ENCODE measurements around the gene LCP2.

Gene LCP2

DNA sequence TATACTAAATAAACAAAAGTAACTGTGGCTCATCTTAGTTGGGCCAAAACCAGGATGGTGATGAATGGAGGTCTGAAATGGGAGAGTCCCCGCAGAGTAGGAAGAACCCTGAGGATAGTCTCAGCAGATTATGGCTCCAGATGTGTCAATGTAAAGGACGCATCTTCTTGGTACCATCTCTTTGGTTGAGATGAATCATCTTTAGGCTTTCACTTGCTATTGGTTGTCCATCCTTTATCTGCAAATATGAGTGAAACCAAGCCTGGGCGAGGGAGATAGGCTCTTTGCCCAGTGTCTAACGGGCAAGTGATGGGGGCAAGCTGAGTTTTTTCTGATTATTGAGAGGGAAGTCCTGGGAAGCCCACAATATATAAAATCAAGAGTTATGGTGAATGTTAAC lies 19.4 kb upstream of the LCP2 start:
- DNase-seq: no peak

DNA sequence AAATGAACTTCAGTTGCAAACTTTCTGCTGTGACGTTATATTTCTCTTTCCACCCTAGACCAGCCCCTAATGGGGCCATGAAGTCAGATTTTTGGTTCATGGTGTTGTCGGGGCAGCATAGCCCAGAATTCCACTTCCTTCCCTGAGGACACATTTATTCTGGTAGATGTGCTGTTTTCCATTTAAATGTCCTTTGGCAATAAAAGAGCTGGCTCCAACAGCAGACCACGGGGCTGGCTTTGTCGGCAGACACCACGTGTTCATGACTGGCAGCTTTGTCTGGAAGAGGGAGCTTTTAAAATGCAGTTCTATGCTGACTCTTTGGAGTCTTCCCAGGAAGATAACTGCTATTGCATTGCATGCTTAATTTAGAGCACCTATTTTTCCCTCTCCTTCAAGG lies 17.6 kb upstream of the LCP2 start:
- DNase-seq: peak in 52 of 56 donors; percentile 5 to 89 (median 74)

DNA sequence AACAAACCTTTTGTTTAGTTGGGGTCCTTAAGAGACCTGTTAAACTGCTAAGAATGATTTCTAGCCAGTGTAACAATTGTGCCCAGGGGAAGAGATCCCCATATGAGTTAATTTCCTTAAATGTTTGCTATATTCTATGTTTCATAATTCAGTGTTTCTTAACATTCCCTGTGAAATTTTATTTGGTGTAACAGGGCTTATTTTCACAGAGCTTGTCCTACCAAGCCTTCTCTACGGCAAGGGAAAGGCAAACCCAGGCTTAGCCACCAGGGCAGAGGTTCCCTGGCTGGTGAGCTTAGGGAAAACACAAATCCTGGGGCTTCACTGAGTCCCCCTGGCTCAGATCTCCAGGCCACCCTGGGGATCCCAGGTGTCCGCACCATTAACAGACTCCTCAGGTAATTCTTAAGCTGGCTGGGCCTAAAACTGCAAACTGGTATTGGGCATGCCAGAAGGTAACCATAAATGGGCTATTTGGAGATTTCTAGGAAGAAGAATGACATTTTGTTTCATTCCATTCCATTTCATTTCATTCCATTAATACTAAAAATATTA lies 17.0 kb upstream of the LCP2 start:
- no peak for DNase-seq

- DNase-seq: no peak
These were observed 16.2 kb upstream of the LCP2 start for GRCh38 chr5:170313816-170314215.

GRCh38 chr5:170313344-170313743 lies 15.8 kb upstream of the LCP2 start:
- no peak for DNase-seq

- peak in 2 of 56 donors; percentile 12 to 18 for DNase-seq
These were observed 15.1 kb upstream of the LCP2 start for GRCh38 chr5:170312666-170313065.

- DNase-seq: no peak
These were observed 14.7 kb upstream of the LCP2 start for GRCh38 chr5:170312301-170312595.

GRCh38 chr5:170311511-170312300 lies 14.1 kb upstream of the LCP2 start:
- no peak for DNase-seq

GRCh38 chr5:170310256-170310926 lies 12.8 kb upstream of the LCP2 start:
- DNase-seq: no peak

- DNase-seq: no peak
These were observed 11.1 kb upstream of the LCP2 start for GRCh38 chr5:170308686-170309085.

- peak in 3 of 56 donors; percentile 12 to 23 (median 15) for DNase-seq
These were observed 10.2 kb upstream of the LCP2 start for GRCh38 chr5:170307575-170308465.

DNA sequence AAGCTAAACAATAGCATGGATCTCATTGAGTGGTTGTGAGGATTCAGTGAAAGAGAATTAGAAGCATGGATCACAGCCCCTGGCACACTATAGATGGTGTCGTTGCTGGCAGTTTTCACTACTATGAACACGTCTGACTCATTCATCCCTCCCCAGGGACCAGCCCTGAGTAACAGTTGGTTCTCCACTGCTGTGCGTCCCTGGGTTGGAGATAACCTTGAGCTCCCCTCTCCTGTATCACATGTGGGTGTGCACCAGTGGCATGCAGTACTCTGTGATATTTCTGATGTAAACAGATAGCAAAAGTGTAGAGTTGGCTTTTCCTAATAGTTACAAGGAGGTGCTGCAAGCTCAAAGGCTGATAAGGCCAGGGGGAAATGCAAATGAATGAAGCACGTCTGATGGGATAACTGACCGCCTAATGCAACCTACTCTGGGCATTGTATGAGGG lies 8.8 kb upstream of the LCP2 start:
- DNase-seq: no peak

GRCh38 chr5:170305646-170306025 lies 8.1 kb upstream of the LCP2 start:
- no peak for DNase-seq

DNA sequence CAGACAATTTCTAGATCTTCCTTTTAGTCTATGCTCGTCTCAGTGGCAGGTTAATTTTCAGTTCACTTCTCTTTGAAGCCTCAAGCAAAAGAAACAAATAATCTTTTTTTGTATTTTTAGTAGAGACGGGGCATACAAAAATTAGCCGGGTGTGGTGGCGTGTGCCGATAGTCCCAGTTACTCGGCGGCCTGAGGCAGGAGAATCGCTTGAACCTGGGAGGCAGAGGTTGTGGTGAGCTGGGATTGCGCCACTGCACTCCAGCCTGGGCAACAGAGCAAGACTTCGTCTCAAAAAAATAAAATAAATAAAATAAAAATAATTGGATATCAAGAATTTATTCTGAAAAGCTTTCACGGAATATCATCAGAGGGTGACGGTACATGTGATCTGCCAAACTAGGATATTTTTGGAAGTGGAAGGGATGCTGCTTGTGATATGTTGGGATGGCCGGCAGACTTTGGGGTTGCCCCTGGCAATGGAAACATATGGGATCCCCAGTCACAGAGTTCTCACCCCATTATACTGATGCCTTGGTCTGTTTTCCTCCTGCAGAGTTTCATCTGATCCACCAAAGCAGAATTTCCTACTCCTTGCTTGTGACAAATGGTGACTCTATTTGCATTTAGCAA lies 7.6 kb upstream of the LCP2 start:
- DNase-seq: no peak

- no peak for DNase-seq
These were observed 6.0 kb upstream of the LCP2 start for GRCh38 chr5:170303549-170303948.

DNA sequence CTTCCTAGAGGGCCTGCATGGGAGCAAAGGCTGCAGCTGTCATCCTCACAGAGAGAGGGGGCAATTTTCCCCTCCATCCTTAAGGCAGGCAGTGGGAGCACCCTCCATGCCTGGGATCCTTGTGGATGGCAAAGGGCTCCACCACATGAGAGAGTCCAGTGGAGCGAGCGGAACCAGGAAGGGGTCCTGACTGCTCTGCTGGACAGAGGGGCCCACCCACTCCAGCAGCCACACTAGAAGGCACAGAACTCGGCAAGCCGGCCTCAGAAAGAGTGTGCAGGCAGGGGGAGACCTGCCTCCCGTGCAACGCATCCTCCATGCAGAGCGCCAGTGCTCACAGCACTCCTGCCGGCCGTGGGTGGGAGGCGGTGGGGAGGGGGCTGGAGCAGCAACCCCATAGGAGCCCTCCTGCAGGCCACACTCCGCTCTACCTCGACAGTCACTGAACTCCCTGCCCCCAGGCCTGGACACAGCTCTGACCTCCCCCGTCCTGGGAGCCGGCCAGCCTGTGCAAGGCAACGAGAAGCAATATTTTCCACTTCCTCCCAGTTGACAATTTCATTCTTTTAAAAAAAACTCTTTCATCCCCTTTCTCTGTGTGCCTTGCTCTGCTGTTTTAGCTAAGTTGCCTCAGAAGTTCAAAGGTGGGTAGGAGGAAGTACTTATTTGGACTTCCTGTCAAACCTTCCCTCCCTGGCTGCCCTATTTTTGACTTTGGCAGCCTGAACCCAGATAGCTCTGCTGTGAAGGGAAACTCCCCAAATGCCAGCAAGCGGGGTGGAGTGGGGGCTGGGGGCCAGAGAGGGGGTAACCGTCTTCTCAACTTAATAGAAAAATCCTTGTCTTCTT lies 5.3 kb upstream of the LCP2 start:
- peak in 3 of 56 donors; percentile 20 to 33 (median 32) for DNase-seq

- DNase-seq: no peak
These were observed 4.5 kb upstream of the LCP2 start for GRCh38 chr5:170301981-170302652.

GRCh38 chr5:170301149-170301548 lies 3.6 kb upstream of the LCP2 start:
- DNase-seq: no peak

DNA sequence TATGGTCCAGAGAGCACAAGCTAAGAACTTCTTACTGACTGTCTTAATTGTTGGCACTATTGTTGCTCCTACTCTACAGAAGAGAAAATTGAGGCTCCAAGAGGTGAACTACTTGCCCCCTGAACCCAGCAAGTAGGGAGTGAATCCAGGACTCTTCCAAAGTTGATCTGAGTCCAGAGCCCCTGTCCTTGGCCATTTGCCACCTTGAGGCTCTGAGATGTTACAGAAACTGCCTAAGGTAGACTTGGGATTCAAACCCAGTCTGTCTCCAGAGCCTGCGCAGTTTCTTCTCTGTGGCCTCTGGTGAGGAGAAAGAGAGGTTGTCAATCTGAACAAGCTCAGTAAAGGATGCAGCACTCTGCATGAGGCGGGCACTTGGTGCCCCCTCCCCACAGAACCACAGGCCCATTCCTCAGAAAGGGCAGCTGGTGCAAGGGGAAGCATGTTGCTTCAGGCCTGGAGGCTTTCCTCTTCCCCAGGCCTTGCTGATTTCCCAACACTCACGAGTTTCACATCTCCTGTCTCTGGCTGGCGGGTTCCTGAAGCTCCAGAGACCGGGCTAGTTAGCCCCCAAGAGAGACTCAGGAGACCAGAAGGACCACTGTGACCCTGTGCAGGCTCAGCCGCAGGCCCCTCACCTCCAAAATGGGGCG lies 2.9 kb upstream of the LCP2 start:
- peak in 2 of 56 donors; percentile 23 to 29 for DNase-seq
